ENCODE data around the gene RUNX2. TPM values are rescaled to one million over a fixed set of nuclear protein-coding genes. Genes with fewer than 3 reads are reported as not detected.

The RUNX2 gene
- total RNA-seq, 4 donors from 2014 or later = 0.65 to 2.4 (median 1.3) TPM

- DNase-seq (ENCODE audit: low spot score) (no peak), ATAC-seq (ENCODE audit: low FRiP score) (no peak)
- TF ChIP-seq, protein P1, sequence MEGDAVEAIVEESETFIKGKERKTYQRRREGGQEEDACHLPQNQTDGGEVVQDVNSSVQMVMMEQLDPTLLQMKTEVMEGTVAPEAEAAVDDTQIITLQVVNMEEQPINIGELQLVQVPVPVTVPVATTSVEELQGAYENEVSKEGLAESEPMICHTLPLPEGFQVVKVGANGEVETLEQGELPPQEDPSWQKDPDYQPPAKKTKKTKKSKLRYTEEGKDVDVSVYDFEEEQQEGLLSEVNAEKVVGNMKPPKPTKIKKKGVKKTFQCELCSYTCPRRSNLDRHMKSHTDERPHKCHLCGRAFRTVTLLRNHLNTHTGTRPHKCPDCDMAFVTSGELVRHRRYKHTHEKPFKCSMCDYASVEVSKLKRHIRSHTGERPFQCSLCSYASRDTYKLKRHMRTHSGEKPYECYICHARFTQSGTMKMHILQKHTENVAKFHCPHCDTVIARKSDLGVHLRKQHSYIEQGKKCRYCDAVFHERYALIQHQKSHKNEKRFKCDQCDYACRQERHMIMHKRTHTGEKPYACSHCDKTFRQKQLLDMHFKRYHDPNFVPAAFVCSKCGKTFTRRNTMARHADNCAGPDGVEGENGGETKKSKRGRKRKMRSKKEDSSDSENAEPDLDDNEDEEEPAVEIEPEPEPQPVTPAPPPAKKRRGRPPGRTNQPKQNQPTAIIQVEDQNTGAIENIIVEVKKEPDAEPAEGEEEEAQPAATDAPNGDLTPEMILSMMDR (IDR thresholded peaks at IDR 0.05) = no peak
These were observed 256.0 kb downstream of the RUNX2 start for GRCh38 chr6:45584127-45584526.

- DNase-seq (ENCODE audit: low spot score) (no peak), ATAC-seq (ENCODE audit: low FRiP score) (no peak)
- TF ChIP-seq, protein P1 (IDR thresholded peaks at IDR 0.05) = no peak
These were observed 258.4 kb downstream of the RUNX2 start for GRCh38 chr6:45586216-45587171.

GRCh38 chr6:45587229-45588060, 259.3 kb downstream of the RUNX2 start:
- ATAC-seq (ENCODE audit: low FRiP score) (no peak), DNase-seq (ENCODE audit: low spot score) (no peak)
- TF ChIP-seq, protein P1 (IDR thresholded peaks at IDR 0.05) = no peak

DNA sequence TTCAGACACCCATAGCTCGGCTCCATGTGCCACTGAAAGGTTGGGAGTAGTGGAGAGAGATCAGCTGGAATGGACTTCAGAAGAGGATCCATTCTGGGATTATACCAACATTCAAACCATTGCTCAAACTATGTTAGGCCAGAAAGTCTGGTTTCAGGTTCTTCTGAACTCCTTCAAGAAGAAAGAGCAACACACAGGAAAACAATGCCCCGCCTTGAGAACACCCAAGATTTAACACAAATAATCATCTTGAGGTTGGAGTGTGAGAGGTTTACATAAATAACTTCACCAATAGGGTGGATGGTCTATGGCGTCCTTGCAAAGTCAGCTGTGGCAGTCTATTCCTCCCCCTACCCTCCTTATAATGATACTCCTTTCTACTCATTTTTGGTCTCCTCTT, 261.2 kb downstream of the RUNX2 start:
- ATAC-seq (ENCODE audit: low FRiP score) (no peak), DNase-seq (ENCODE audit: low spot score) (no peak)
- TF ChIP-seq, protein P1 (IDR thresholded peaks at IDR 0.05) = no peak

DNA sequence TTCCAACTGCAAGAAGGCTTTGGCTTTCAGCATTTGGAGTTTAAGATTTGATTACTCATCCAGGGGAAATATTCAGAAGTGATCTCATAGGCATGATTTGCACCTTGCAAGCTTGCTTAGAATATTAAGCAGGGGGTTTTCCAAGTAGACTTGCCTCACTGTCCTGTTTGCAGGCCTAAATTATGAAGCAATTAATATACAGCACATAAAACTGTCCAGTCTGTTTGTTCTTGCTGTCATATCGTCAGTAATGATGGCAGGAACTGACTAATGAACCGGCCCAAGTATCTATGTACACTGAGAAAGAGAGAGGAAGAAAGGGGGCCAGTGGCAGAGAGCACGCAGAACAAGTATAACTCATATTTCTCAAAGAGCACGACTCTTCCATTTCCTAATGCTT, 262.1 kb downstream of the RUNX2 start:
- peak; percentile 88 for ATAC-seq (ENCODE audit: low FRiP score)
- no peak for DNase-seq (ENCODE audit: low spot score)
- TF ChIP-seq, protein P1 (IDR thresholded peaks at IDR 0.05) = no peak

GRCh38 chr6:45590696-45591184, 262.6 kb downstream of the RUNX2 start:
- DNase-seq (ENCODE audit: low spot score) (no peak), ATAC-seq (ENCODE audit: low FRiP score) (peak; percentile 8)
- TF ChIP-seq, protein P1 (IDR thresholded peaks at IDR 0.05) = no peak

Data from omental fat pad (tissue), 4 donors.